Measurements from ENCODE around the gene PRELID2.
"Not testable (repeated sequence)": the region's sequence is repeated elsewhere in the genome, so short reads cannot be mapped to it uniquely, and the experiment has no call there.

Gene PRELID2

GRCh38 chr5:145838276-145838675 lies 3.1 kb upstream of the PRELID2 start:
- DNase-seq (ENCODE audit: low read depth), result no peak

DNA sequence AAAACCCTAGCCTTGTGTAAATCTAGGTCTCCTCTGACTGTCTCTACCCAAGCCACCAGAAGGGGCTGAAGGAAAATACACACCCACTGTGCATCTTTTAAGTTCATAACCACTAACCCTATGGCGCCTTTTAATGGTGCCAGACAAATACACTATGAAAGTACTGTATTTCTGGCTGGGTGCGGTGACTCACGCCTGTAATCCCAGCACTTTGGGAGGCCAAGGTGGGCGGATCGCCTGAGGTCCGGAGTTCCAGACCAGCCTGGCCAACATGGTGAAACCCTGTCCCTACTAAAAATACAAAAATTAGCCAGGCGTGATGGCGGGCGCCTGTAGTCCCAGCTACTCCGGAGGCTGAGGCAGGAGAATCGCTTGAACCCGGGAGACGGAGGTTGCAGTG lies 1.1 kb upstream of the PRELID2 start:
- DNase-seq (ENCODE audit: low read depth), result not testable (repeated sequence)

GRCh38 chr5:145835848-145836239 lies 702 bp upstream of the PRELID2 start:
- DNase-seq (ENCODE audit: low read depth), result no peak

GRCh38 chr5:145834554-145834916 lies 607 bp downstream of the PRELID2 start:
- DNase-seq (ENCODE audit: low read depth), result no peak

DNA sequence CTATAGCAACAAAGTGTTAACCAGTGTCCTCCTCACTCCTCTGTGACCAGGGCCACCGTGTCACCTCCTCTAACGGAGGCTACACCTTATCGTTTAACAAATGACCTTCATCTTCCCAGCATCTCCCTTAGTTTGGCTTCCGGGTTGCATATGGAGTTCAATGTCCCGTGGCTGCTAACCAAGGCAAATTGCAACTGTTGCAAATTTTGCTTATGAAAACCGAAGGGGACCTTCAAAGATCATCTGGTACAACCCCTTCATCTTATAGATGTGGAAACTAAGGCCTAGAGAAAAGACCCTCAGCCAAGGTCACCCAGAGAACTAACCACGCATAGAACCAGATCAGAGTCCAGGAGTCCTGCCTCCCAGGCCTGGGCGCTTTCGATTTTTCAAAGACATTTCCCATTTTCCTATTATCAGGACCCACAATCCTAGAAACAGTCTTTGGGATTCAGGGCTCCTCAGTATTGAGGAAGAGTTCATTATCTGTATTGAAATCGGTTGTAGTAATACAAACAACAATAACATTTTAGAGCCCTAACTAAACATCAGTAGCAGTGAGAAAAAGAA lies 1.4 kb downstream of the PRELID2 start:
- no peak for DNase-seq (ENCODE audit: low read depth)

- DNase-seq (ENCODE audit: low read depth), result no peak
Measured at GRCh38 chr5:145830594-145830993, 4.5 kb downstream of the PRELID2 start.

DNA sequence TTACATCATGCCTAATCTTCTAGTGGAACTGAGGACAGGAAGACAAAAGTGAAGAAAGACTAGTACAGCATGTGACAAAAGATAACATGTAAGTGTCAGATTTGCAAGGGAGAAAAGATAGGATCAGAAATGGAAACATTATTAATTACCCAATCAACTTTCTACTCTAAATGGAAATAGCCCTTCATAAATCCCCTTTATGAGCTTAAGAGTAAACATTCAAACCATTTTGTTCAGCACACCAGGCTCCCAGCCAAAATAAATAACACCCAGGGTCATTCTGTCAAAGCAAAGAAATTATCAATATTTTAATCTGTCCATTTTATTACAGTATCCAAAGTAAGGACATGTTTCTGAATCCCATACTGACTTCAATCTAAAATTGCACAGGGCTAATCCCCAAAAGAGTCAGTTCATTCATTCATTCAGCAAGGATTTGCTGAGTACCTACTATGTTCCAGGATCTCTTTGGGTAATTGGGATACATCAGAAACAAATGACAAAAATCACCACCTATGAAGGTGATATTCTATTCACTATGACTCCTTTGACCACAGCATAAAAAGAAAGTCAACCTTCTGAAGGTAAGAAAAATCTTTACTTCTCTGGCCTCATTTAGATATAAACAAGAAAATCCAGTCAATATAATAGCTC lies 5.3 kb downstream of the PRELID2 start:
- no peak for DNase-seq (ENCODE audit: low read depth)

- no peak for DNase-seq (ENCODE audit: low read depth)
Measured at GRCh38 chr5:145826895-145827674, 8.1 kb downstream of the PRELID2 start.

DNA sequence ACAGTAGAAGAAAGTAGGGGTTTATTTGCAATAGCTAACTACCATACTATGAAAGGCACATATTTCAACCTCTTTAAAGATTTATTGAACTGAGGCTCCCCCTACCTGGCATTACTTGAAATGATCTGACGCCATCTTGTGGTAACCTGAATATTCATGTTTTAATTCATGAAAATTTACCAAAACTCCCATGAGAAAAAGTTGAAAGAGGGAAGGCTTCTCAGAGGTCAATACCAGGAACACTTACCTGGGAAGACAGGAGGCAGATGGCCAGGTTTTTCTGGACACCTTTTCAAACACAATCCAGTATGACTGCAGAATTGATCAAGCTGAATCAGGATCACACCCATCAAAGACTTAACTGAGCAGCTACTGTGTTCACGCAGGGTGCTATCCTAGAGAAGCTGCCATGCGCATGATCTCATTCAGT lies 9.4 kb downstream of the PRELID2 start:
- DNase-seq (ENCODE audit: low read depth), result no peak

DNA sequence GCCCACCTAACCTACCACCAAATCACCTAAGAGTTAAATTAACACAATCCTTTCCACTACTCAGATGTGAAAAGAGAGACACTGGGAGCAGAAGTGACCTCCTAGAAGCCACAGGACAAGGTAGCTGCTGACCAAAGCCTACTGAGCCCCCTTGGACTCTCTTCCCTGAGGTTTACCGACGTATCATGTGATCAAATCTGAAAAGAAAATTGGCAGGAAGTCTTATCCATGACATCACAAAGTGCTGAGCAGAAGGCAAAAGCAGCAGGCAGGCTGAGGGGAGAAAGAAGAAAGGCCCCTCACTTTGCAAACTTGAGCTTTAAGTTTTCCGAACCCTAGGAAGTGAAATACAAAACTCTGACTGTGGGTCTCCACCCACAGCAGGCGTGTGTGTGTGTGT lies 11.1 kb downstream of the PRELID2 start:
- DNase-seq (ENCODE audit: low read depth), result no peak

DNA sequence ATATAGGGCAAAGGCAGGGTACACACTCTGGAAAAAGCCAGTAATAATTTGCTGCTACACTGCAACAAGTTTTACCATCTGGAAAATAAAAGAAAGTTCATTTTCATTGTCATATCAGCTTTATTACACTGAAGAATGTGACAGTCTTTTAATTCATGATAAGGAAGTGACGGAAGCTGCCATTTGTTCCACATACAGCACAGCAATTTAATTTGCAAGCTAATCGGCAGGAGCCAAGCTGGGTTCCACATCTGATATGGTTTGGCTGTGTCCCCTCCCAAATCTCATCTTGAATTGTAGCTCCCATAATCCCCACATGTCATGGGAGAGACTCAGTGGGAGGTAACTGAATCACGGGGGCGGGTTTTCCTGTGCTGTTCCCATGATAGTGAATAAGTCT lies 16.5 kb downstream of the PRELID2 start:
- no peak for DNase-seq (ENCODE audit: low read depth)

GRCh38 chr5:145812877-145813276 lies 22.3 kb downstream of the PRELID2 start:
- DNase-seq (ENCODE audit: low read depth), result no peak

- DNase-seq (ENCODE audit: low read depth), result no peak
Measured at GRCh38 chr5:145811834-145812625, 23.1 kb downstream of the PRELID2 start.

DNA sequence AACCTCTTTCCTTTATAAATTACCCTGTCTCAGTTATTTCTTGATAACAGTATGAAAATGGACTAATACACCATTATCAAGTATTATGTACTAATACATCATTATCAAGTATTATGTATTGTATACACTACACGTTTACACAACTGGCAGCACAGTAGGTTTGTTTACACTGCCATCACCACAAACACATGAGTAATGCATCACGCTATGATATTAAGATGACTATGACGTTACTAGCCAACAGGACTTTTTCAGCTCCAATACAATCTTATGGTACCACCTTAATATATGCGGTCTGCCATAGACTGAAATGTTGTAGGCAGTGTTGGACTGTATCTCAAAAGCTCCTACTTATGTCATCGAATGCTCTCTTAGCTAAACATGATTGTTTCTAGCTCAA lies 28.2 kb downstream of the PRELID2 start:
- no peak for DNase-seq (ENCODE audit: low read depth)

DNA sequence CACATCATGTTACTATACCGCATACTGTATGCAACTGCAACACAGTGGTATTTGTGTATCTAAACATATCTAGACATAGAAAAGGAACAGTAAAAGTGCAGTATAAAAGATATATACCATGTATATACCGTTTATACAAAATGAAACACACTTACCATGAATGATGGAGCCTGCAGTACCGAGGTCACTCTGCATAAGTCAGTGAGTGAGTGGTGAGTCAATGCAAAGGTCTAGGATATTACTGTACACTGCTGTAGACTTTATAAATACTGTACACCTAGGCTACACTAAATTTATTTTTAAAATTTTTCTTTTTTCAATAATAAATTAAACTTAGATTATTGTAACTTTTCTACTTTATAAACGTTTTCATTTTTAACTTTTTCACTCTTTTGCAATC lies 29.3 kb downstream of the PRELID2 start:
- DNase-seq (ENCODE audit: low read depth), result no peak

DNA sequence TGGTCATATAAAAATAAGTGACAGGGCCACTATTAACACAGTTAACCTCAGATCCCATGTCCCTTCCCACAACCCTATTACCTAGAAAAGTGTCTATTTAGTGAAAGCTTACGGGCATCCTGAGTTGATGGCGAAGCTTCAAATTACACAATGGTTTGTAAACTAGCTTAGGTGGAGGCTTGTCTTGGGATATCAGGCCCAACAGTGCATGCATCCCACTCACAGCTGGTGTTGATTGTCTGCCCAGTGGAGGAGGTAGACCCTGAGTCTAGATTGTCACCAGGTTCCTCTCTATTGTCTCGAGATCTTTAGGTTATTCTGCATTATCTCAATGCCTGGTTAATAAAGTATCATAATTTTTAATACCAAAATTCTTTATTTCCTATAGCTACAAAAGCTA lies 30.4 kb downstream of the PRELID2 start:
- no peak for DNase-seq (ENCODE audit: low read depth)

DNA sequence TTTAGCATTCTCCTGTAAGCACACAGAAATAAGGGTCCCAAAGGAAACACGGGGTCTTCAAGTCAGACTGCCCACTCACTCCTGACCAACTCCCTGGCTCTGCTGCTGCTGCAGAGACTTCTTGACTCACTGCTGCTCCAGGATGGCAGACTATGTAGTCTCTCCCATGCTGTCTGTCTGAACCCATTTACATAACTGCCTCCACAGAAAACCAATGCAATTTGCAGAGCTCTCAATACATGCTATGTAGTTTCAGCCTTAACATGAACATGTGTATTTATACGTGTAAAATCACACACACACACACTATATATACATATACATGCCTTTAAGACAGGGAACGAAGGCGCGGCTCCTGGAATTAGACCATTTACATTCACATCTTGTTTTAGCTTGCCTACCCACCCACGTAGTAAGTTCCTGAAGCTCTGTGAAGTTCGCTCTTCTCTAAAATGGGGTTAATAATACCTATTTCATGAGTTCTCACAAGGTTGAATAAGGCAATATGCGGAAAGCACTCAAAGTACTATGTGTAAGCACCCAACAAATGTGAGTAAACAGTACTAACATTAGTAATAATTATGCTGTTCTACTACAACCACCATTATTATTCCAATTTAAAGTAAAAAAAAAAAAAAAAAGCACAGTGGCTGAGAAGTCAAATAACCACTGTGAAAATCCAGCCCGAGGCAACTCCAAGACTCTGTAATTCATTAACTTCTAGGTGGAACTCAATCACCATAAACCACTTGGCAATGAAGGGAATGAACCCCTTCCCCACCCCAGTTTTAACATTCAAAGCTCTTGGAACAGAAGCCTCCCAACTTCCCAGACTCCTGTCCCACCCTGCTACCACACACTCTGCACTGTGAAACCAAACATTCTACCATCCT lies 31.8 kb downstream of the PRELID2 start:
- DNase-seq (ENCODE audit: low read depth), result no peak

DNA sequence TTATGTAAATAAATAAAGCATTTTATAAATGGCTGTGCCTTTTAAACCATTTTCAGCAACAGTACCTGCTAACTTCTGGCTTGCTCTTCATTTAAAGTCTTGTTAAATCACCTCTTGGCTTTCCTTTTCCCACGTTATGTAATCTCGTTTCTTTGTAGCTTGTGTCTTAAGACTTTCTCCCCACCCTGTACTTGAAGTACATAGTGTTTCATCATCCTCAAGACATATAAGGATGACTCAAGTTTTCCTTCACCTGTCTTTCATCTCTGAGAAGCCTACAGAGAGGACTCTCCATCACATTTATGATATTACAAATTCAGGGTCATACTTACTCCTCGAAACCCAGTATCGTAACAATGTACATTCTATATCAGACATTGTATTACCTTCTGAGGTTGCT lies 33.9 kb downstream of the PRELID2 start:
- no peak for DNase-seq (ENCODE audit: low read depth)

DNA sequence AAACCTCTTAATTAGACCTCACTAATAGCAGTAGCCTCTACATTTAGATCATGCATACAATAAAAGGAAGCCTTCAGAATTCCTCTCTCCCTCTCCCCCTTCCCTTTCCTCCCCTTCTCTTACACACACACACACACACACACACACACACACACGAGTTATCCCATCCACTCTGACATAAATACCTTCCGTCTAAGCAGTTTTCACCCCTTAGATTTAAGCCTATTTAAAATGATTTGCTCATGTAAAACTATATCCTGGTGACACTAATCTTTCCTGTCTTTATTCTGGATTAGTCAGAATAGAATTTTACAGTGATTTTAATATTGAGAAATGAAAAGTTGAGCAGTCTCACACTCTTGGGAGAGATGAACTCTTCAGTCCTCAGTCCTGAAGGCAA lies 35.0 kb downstream of the PRELID2 start:
- DNase-seq (ENCODE audit: low read depth), result no peak

DNA sequence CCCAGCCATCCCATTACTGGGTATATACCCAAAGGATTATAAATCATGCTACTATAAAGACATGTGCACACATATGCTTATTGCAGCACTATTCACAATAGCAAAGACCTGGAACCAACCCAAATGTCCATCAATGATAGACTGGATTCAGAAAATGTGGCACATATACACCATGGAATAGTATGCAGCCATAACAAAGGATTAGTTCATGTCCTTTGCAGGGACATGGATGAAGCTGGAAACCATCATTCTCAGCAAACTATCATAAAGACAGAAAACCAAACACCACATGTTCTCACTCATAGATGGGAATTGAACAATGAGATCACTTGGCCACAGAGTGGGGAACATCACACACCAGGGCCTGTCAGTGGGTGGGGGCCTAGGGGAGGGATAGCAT lies 36.6 kb downstream of the PRELID2 start:
- DNase-seq (ENCODE audit: low read depth), result not testable (repeated sequence)

DNA sequence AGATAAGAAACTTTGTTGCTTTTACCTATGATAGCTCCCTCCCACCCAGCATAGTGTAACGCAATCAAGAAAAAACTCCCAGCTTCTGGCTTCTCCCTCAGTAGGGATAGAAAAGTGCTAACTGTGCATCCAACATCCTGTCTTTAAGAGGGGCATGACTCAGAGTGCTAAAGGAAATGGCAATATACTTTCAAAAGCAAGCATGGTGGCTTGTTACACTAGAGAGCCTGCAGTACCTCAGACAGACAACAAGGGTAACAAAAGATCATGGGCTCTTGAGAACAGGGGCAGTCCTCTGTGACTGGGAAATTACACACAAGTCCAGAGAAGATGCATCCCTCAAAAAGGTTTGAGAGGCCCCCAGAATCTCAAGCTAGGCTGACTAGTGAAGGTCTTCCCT lies 37.8 kb downstream of the PRELID2 start:
- no peak for DNase-seq (ENCODE audit: low read depth)

DNA sequence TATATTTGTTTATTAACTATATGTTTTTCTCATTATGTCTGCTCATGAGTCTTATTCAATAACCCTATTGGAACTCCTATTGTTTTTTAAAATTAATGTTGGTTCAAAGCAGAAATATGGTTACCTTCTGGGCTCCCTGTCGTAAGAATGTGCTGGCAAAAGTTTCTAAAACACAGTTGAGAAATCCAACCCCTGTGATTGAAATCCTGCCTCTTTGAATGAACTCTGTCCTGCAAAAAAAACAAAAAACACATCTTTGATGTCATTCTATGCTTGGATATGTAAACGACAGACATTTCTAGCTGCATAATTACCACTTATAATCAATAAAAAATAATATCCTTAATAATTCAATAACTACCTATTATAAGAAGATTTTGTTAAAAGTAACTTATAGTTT lies 38.8 kb downstream of the PRELID2 start:
- no peak for DNase-seq (ENCODE audit: low read depth)
